ENCODE measurements around the gene XRN2.

The XRN2 gene

GRCh38 chr20:21294755-21295154 is 8.4 kb upstream of the XRN2 start:
- DNase-seq (ENCODE audit: low read depth in 2 of 2), result no peak

GRCh38 chr20:21301940-21302663 is 1.0 kb upstream of the XRN2 start:
- no peak for DNase-seq (ENCODE audit: low read depth in 2 of 2)

GRCh38 chr20:21302664-21303060 is 469 bp upstream of the XRN2 start:
- no peak for DNase-seq (ENCODE audit: low read depth in 2 of 2)

DNA sequence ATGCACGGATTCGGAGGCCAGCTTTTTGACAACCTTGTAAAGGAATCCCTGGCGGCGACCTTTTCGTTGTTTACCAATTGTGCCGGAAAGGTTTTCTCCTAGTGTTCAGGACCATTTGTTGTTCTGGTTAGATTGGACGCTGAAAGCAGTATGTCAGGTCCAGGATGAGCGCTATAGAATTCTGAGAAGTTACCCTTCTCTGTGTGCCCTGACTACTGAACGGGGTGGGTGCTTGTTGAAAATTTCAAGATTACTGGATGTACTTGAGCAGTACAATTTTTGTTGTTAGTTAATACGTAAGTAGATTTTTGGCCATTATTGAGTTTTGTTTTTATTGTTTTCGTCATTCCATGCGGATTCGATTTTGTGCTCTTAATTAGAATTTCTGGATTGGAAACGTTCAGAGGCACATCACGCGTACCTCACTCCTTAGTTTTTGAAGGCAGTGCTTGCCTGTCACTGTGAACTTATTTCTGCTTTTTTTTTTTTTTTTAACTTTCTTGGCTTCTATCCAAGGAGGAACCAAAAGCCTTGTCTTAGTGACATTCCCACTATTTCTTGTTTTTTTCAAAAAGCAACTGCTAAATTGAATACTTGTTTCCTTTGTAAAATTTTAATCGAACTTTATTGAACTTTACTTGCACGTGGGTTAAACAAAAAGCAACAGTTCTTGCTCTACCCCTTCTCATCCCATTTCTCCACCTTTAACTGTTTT is 898 bp downstream of the XRN2 start:
- no peak for DNase-seq (ENCODE audit: low read depth in 2 of 2)

GRCh38 chr20:21308340-21308739 is 5.2 kb downstream of the XRN2 start:
- no peak for DNase-seq (ENCODE audit: low read depth in 2 of 2)

DNA sequence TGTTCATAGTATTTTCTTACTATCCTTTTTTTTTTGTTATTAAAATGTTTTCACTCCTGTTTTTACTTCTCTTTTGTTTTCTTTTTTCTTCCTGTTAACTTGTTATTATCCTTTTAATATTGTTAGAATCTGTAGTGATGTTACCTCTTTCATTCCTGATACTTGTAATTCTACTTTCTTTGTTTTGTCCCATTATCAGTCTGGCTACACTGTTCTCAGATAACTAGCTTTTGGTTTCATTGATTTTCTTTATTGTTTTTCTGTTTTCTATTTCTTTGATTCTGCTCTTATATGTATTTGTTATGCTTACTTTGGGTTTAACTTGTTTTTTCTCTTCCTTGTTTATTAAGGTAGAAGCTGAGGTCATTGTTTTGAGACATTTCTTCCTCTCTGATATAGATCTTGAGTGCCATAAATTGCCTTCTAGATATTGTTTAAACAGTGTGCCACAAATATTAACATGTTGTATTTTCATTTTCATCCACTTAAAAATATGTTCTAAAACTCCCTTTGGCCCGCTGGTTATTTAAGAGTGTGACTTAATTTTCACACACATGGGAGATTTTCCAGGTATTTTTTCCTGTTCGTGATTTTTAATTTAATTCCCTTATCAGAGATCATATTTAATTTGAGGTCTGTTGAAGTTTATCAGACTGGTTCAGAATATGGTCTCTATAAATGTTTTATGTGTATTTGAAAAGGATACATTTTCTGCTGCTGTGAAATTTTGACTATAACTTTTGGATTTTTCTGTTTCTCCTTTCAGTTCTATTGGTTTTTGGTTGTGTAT is 6.7 kb downstream of the XRN2 start:
- DNase-seq (ENCODE audit: low read depth in 2 of 2), result no peak

- no peak for DNase-seq (ENCODE audit: low read depth in 2 of 2)
Measured at GRCh38 chr20:21312813-21313474, 9.8 kb downstream of the XRN2 start.

- no peak for DNase-seq (ENCODE audit: low read depth in 2 of 2)
Measured at GRCh38 chr20:21315138-21315537, 12.0 kb downstream of the XRN2 start.

DNA sequence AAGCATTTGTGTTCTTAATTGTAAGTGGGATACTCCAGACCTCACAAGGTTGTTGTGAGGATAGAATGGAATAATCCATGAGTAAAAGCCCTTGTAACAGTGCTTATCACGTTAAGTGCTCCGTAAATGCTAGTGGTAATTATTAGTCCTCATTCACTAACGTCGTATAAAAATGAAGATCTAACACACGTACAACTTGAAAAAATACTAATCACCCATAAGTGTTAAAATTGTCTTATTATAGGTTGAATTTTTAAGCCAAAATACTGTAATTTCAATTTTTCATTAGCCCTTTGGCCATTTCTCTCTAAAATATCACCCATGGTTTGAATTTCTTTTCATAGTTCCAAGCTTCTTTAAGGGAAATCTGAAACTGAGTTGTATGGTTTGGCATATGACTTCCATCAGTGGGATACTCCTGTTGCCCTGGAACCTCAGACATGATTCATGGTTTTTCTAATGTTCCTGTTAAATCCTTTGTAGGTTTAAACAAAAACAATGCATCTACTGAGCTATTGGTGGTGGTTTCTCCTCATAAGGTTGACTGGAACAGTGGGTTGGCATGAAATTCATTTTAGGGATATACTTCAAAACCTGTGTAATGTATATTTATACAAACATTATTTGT is 19.1 kb downstream of the XRN2 start:
- no peak for DNase-seq (ENCODE audit: low read depth in 2 of 2)

- DNase-seq (ENCODE audit: low read depth in 2 of 2), result no peak
Measured at GRCh38 chr20:21322921-21323331, 19.8 kb downstream of the XRN2 start.

DNA sequence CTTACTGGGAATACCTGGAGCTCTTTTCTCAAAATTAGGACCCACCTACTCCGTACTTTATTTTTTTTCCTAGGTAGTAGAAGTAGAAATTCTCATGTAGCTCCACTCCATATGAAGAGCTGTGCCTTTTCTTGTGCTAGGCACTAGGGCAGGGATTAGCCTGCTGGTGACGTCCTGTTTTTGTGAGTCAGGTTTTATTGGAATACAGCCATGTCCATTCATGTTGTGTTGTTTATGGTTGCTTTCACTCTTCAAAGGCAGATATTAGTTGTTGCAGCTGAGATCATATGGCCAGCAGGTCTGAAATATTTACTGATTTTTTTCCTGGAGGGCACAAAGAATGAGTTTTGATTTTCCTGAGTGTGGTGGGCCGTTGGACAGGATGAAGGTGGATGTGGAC is 20.5 kb downstream of the XRN2 start:
- no peak for DNase-seq (ENCODE audit: low read depth in 2 of 2)

DNA sequence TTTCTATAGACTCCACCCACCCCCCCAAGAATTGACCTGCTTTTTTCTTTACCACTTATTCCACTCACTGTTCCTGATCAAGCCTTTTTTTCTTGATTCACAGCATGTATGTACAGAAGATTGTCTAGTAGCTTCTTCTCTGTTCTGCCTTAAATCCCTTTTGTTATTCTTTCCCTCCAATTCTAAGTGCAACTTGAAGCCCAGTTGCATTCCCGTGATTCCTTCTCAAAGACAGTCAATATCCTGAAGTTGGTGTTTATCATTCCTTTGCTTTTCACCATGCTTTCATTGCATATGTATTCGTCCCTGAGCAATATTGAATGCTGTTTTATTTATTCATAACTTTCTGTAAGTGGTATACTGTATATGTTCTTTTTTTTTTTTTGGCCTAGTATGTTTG is 21.0 kb downstream of the XRN2 start:
- DNase-seq (ENCODE audit: low read depth in 2 of 2), result no peak

DNA sequence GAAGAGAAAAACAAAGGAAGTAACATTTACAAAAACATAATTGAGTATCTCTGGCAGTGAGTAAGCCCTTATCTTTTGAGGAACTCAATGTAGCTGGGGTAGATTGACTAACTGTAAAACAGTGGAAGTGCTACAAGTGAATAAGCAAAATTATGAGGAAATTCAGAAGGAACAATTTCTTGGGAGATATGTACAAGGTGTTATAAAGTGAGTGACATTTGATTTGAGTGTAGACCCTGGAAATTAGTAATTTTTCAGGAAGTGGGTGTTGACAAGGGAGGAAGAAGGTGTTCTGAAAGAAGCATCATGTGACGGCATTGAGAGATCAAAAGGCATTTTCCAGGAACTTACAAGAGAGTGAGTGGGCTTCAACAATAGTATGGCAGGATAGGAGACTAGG is 22.2 kb downstream of the XRN2 start:
- no peak for DNase-seq (ENCODE audit: low read depth in 2 of 2)

- DNase-seq (ENCODE audit: low read depth in 2 of 2), result no peak
Measured at GRCh38 chr20:21326700-21327099, 23.6 kb downstream of the XRN2 start.

DNA sequence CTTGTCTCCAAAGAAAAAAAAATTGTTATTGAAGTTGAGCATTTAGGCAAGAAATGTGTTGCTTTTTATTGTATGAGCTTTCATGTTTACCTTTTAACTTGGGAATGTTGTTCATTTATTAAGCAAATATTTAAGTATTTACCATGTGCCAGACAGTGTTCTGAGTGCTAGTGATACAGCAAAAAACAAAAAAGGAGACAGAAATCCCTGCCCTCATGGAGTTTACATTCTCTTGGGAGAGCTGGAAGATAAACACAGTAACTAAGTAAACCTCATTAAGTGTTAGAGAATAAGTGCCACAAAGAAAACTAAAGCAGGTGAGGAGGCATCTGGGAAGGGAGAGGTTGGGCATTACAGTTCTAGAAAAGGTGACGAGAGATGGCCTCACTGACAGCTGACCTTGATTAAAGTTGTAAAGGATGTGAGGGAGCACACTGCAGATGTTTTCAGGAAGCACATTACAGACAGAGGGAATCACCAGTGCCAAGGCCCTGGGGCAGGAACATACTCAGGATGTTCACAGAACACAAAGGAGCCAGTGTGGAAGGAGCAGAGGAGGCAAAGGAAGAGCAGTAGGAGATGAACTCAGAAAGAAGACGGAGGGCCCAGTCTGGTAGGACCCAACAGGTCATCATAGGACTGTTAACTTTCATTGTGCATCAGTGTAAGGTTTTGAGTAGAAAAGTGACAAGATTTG is 33.5 kb downstream of the XRN2 start:
- DNase-seq (ENCODE audit: low read depth in 2 of 2), result no peak

DNA sequence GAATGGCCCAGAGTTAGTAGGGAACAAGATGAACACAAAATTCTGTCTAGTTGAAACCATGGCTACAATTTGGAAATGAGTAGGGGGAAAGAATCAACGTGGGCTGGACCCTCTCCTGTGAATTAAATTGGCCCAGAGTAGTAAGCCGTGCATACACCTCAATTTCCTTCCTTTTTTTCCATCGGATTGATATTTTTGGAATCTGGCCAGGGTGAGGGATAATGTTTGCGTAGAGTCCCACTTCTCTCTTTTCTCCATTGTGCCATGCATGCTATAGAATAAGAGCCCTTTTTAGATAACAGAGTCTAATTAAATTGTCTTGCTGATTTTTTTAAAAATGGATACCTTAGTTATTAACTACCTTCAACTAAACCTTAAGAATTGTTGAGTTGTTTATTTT is 35.2 kb downstream of the XRN2 start:
- DNase-seq (ENCODE audit: low read depth in 2 of 2), result no peak

GRCh38 chr20:21339499-21339898 is 36.4 kb downstream of the XRN2 start:
- DNase-seq (ENCODE audit: low read depth in 2 of 2), result no peak

DNA sequence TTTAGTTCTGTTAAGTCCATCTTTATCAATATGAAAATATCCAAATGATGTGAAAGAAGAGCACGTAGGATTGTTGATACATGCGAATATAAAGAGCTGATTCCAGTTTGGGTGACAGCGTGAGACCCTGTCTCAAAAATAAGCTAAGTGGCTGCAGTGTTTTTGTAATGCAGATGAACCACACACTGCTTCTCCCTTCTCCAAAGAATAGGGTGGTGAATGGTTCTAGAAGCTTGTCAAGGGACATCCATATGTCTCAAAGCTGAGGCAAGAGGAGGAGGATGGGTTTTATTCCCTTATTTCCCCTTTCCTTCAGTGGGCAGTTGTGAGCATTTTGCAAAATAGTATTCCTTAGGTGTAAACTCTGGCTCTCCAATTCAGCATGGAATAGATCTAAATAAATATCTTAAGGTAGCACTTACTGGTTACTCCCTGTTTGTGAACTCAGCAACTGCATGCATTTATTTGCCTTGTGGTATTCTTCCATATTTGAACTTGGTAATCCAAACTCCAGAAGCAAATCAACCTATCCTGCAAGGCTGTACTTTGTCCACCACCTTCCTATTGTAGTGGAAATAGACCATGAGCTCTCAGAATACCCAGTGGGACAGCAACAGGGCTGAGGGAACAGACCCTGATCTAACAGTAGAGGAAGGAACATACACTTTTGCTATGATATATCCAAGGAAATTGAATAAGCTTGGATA is 38.0 kb downstream of the XRN2 start:
- DNase-seq (ENCODE audit: low read depth in 2 of 2), result no peak

GRCh38 chr20:21342656-21343345 is 39.7 kb downstream of the XRN2 start:
- no peak for DNase-seq (ENCODE audit: low read depth in 2 of 2)

Measured in activated CD4-positive, alpha-beta T cell treated with anti-CD3 and anti-CD28 coated beads for 24 hours (primary cell).